ENCODE data around the gene OSBPL2.

The OSBPL2 gene

DNA sequence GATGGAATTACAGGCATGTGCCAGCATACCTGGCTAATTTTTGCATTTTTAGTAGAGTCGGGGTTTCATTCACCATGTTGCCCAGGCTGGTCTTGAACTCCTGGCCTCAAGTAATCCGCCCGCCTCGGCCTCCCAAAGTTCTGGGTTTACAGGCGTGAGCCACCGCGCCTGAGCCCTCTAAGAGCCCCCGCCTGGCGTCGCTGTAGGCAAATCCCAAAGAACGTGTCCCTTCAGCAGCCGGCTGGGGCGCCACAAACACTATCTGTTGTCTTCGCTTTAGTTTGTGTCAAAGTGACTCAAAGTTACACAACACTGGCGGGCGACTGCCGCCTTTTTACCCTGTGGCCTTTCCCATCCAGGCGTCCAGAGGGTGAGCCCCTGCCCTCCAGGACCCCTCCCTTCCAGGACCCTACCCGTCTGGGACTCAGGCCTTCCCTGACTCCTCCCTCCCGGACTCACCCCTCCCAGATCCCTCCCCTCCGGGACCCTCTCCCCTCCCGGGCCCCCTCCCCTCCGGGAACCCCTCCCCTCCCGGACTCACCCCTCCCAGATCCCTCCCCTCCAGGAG, 63.5 kb downstream of the OSBPL2 start:
- DNase-seq (ENCODE audit: low read depth) = peak; percentile 82

DNA sequence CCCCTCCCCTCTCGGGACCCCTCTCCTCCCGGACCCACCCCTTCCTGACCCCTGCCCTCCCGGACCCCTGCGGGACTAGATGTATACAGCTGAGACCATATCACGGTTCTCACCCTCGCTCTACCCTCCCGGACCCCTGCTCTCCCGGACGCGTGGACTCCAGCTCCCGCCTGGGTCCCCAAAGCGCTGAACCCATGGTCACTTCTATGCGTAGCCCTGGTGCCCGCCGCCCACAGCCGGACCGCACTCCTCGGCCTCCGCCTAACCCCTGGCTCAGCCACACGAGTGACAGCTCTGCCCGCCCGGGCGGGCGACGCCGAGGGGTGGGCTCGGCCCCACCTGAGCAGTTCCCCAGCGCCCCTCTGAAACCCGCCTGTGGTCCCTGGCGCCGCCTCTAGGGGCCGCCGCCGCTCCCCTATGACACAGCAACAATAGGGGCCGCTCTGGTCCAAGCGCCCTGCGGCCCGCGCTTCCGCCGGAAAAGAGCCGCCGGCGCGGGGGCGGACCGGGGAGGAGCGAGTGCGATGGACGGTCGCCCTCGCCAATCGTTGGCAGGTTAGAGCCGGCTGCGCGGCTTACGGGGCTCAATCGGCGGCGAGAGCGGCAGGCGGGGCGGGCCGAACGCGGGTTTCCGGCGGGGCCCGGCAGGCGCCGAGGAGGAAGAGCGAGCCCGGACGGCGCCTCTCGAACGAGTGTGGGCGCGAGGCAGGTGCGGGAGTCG, 64.2 kb downstream of the OSBPL2 start, which contains the start of gene ADRM1:
ADRM1 (plus strand) TSS at position 657 of the 721 bp plus-strand sequence. CDS start 572 bp downstream, outside the sequence.
- DNase-seq (ENCODE audit: low read depth) = peak; percentile 97

DNA sequence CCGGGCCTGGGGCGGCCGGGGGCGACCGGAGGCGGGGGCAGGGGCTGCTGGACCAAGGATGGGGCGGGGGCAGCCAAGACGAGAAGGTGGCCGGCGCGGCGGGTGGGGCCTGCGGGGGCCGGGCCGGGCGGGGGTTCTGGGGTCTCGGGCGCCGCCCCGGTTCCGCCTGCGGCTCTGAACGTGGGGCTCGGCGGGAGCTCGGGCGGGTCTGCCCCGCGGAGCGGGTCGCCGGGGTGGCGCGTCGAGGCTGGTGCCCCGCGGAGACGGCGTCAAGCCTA, 64.7 kb downstream of the OSBPL2 start:
- DNase-seq (ENCODE audit: low read depth) = no peak

DNA sequence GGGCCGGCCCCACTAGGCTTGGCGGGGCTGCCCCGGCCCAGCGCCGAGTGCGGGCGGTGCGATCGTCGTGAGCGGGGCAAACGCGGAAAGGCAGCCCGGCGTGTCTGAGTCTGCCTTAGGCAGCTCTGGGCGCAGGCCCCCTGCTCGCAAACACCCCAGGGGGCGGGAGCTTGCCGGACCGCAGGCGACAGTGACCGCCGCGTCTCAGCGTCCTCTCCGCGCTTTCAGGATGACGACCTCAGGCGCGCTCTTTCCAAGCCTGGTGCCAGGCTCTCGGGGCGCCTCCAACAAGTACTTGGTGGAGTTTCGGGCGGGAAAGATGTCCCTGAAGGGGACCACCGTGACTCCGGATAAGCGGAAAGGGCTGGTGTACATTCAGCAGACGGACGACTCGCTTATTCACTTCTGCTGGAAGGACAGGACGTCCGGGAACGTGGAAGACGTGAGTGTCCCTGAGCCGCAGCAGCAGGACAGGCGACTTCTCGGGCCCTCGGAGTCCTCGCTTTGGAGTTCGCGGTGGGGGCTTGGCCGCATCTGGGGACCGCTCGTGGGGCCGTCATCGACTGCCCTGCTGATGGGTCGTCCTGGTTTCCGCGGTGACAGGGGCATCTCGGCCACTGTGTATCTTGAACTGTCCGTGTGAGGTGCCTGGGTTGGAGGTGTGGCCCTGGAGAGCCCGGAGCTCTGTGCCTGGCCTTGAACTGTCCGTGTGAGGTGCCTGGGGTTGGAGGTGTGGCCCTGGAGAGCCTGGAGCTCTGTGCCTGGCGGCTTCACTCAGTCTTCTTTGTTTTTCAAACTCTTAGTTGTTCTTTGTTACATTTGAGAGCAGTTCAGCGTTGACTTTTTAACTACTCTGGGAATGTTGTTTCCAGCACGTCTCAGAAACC, 65.3 kb downstream of the OSBPL2 start:
- no peak for DNase-seq (ENCODE audit: low read depth)

DNA sequence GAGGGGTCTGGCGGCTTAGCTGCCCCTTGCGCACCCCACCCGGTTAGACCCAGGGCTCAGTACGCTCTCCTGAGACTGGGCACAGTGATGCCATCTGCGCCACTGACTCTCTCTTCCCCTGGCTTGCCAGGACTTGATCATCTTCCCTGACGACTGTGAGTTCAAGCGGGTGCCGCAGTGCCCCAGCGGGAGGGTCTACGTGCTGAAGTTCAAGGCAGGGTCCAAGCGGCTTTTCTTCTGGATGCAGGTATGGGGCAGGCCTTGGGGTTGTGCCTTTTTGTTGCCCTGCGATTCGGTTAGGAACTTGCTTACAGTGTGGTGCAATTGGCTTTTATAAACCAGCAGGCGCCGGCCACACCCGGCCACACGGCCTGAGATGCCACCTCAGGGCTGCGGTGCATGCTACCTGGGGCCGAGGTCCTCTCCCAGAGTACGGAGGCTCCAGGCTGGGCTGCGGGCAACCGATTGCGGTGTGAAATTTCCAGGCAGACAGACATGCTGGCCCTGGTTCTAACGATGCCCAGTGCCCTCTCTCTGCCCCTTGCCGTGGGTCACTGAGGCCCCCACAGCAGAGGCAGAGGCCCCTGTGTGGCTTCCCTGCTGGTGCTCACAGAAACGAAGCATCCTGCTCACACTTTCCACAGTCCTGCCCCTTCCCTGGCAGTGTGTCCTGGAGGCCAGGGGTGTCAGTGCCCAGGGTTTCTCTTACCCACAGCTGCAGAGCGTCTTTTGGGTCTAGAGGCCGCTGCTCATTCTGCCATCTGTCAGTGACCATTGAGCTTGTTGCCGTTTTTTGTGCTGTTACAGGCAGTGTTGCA, 66.2 kb downstream of the OSBPL2 start:
- DNase-seq (ENCODE audit: low read depth) = no peak

DNA sequence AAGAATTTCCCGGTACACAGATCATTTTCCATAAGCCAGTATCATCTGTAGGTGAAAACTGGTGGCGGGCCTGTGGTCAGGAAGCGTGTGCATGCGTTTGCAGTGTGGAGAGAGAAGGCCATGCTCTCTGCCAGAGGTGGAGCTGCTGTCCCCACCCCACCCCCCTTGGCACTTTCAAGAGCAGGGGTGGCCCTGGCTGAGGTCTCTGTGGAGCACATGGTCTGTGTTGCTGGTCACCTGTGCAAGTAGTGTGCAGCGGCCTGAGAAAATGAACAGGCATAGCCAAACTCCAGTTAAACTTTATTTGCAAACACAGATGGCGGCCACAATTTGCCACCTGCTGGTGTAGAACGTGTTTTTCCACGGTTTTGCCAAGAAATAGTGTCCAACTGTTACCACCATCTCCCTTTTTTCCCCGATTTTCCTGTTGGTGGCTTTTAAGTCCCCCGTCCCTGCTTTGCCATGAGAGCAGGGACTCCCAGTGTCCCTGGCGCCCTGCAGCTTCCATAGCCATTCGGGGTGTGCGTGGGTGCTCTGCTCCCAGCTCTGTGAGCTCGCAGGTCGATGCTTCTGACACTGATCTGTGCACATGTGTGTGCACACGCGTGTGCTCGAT, 66.9 kb downstream of the OSBPL2 start:
- DNase-seq (ENCODE audit: low read depth) = no peak

DNA sequence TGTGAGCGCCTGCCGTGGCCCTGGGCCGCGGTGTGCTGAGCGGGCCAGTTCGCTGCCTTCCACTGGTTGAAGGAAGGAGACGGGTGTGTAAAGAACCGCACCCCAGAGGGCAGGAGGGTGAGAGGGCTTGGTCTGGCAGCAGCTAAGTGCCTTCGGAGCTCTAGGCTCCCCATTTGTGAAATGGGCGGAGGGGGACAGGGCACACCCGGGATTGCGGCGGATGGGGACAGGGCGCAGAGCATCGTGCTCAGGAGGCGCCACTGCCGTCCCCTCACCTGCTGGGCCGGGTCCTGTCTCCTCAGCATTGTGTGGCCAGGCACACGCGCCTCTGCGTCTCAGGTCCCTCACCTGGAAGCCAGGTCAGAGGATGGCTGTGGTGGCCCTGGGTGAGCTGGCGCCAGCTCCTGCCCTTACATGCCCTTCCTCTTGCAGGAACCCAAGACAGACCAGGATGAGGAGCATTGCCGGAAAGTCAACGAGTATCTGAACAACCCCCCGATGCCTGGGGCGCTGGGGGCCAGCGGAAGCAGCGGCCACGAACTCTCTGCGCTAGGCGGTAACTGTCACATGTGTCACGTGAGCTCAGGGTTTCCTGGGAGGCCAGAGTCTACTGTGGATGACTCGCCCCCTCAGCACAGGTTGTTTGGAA, 67.6 kb downstream of the OSBPL2 start:
- no peak for DNase-seq (ENCODE audit: low read depth)

DNA sequence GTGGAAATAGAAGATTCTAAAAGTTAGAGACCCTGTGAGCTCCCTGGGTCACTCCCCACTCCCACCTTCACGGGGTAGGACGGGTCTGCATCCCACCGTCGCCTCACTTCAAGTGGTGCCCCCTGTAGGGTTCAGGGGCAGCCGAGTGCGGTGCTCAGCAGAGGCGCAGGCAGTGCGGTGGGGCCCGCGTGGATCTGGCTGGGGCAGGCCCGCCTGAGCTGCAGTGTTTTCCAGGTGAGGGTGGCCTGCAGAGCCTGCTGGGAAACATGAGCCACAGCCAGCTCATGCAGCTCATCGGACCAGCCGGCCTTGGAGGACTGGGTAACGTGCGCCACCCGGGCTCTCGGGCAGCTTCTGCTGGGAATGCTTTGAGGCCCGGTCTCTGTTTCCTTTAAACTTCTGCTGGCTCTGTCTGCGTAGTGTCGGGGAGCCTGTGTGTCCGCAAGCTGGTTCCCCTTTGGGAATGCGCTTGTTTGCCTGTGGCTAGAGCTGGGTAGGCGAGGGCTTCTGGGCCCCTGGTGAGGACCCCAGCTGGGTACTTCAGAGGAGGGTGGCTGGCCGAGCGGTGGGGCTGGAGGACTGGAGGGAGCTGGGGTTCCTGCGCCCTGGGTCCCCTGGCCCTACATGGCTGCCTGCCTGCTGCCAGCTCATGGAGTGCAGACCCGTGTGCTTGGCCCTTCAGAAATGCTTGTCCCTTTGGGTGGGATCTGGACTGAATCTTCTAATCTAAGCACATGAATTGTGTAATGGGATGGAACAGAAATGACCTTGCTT, 68.3 kb downstream of the OSBPL2 start:
- no peak for DNase-seq (ENCODE audit: low read depth)

DNA sequence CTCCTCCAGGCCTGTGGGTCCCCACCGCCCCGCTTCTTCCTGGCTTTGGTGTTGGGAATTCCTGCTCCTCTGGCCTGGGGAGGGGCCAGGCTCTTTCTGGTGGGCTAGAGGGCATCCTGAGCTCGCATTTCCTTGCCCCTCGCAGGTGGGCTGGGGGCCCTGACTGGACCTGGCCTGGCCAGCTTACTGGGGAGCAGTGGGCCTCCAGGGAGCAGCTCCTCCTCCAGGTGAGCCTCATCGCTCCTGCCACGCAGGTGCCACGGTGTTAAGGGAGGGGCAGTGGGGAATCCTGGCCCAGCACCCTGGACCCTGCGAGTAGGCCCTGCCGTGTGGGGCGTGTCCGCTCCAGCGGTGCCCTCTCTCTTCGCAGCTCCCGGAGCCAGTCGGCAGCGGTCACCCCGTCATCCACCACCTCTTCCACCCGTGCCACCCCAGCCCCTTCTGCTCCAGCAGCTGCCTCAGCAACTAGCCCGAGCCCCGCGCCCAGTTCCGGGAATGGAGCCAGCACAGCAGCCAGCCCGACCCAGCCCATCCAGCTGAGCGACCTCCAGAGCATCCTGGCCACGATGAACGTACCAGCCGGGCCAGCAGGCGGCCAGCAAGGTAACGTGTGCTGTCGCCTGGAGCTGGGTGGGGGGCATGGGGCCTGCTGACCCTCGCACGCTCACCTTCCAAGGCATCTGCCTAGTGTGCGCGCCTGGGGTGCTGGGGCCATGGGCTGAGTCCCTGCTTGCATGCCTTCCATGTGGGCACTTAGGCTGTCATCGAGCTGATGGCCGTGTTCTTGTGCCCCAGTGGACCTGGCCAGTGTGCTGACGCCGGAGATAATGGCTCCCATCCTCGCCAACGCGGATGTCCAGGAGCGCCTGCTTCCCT, 69.1 kb downstream of the OSBPL2 start:
- no peak for DNase-seq (ENCODE audit: low read depth)

DNA sequence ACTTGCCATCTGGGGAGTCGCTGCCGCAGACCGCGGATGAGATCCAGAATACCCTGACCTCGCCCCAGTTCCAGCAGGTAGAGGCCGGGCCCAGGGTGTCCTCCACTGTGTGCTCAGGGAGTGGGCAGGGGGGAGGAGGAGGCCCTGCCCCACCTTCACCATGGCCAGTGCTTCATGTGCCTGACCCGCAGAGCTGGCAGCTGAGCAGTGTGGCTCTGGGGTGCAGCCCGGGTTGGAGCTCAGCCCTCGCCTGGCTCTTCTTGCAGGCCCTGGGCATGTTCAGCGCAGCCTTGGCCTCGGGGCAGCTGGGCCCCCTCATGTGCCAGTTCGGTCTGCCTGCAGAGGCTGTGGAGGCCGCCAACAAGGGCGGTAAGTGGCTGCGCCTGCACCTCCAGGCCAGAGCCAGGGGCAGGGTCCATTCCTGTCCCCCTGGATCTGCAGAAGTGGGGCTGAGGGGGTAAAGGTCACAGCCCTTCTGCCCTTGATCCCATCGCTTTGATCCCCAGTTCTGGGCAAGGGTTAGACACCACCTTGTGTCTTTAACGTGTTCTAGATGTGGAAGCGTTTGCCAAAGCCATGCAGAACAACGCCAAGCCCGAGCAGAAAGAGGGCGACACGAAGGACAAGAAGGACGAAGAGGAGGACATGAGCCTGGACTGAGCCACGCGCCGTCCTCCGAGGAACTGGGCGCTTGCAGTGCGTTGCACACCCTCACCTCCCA, 69.9 kb downstream of the OSBPL2 start:
- DNase-seq (ENCODE audit: low read depth) = no peak

DNA sequence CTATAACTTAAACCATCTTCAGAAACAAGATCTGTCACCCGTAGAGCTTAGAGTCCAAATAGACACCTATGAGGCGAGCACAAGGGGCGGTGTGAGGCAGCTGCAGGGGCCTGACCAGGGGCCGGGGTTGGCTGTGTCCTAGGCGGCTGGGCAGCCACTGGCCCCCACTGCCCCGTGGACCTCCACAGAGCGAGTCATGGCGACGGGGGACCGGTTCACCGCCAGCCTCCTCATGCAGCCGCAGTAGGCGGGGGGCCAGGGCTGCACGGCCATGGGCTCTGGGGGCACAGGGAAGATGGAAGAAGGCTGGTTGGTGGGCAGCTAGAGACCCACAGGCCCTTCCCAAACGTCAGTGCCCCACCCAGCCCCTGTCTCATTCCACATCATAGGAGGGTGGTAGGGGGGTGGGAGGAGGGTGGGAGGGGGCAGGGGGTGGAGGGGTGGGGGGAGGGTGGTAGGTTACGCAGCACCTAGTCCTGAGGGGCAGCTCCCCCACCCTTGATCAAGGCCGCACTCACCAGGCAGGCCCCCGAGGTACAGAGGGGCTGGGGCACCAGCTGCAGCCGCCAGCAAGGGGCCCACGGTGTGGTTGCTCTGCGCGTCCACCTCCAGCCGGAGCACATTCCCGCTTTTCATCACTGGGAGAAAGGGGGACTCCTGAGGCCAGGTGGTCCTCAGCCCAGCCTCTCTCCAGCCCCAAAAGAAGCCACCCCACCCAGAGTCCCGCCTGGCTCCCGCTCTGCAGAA, 71.0 kb downstream of the OSBPL2 start:
- DNase-seq (ENCODE audit: low read depth) = no peak

DNA sequence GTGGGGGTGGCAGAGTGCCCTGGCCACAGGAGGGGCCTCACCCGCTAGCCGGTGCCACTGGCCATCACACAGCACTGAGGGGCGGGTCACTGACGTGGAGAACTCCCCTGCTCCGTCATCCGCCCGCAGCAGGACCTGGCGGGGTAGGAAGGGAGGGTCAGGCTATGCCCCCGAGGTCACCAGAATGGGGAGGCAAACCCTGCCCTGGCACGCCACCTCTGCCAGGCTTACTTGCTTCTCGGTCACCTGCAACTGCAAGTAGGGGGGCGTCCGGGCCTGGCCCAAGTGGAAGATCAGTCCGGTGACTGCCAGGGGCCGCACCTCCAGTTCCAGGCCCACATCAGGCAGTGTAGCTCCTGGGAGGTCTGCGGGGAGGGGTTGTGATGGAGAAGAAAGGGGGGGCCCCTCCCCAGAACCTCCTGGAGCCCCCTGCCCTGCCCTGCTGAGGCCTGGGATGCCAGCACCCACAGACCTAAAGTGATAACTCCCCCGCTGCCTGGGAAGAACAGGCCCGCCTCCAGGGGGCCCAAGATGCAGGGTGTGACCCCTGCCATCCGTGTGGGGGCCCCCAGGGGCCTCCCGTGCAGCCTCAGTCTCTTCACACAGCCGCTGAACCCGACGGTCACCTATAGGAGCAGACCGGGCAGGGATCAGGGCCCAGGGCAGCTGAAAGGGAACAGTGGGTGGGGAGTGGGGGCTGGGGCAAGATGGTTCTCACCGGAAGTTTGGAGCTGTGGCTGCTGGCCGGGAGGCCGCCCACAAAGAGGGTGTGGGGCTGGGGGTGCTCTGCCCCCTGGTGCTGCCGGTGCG, 71.8 kb downstream of the OSBPL2 start:
- DNase-seq (ENCODE audit: low read depth) = no peak

DNA sequence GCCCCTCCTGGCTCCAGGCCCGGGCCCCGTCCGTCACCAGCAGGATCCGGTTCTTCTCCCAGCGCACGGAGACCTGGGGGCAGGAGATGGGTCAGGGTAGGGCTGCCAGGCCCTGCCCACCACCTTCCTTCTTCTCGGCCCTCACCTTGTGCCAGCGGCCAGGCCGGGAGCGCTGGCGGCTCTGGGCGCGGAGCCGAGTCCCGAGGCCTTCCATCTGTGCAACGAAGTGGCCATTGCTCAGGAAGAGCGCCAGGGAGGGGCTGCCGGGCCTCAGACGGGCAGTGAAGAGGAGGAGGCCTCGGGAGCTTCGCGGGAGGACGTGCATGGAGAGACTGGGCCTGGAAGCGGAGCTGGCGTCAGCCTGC, 72.4 kb downstream of the OSBPL2 start:
- no peak for DNase-seq (ENCODE audit: low read depth)

DNA sequence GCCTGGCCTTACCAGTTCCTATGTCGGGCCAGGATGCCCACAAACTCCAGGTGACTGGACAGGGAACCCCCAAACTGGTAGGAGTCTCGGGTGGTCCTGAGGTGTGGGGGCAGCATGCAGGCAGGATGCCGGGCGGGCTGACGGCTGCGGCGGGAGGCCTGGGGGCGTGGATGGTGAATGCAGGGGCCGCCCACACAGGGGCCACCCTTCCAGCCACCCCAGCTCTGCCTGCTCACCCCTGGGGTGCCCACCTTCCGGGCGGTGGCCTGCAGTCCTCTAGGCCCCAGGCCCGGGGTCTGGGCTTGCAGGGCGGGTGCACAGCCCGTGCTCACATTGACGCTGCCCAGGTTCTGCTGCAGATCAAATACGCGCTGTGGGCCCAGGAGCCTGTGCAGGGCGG, 72.8 kb downstream of the OSBPL2 start:
- DNase-seq (ENCODE audit: low read depth) = no peak

DNA sequence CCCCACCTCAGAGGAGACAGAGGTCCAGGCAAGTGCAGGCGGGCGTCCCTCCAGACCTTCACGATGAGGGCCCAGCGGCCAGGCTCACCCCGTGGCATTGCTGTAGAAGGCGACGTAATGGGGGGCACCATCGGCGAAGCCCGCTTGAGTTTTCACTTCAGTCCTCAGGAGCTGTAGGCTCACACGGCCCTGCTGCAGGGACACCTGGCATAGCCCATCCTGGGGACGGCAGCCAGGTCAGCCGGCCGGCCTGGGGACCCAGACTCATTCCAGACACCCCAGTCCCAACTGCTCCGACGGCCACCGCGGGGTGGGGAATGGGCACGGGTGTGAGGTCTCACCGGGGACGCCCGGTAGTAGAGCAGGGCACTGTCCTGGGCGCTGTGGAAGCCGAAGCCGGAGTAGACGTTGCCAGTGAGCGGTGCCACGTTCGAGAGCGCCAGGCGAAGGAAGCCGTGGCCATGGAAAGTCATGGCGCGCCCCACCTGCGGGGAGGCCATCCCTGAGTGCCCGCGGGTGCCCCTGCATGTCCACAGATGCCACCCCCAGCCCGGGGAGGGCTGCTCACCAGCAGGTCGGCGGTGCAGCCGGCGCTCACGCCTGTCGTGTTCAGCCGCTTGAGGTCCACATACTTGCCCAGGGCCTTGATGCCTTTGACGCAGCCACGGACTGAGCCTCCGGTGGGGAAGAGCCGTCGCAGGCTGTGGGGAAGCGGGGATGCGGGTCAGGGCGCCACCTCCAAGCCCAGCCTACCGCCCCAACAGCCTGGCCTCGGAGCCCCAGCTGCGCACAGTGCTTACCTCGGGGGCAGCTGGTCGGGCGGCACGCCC, 73.7 kb downstream of the OSBPL2 start:
- no peak for DNase-seq (ENCODE audit: low read depth)

DNA sequence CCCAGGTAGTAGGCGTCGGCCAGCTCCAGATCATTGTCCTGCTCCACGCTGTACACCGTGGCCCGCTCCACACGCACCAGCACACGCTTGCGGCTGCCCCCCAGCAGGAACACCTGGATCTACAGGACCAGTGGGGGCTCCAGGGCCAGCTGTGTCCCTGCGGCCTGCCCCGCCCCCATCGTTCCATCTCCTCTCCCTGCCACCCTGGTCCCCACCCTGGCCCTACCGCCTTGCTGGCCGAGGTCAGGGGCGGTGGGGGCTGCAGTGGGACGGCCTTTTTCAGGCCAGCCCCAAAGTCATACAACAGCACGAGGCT, 74.3 kb downstream of the OSBPL2 start:
- DNase-seq (ENCODE audit: low read depth) = no peak

DNA sequence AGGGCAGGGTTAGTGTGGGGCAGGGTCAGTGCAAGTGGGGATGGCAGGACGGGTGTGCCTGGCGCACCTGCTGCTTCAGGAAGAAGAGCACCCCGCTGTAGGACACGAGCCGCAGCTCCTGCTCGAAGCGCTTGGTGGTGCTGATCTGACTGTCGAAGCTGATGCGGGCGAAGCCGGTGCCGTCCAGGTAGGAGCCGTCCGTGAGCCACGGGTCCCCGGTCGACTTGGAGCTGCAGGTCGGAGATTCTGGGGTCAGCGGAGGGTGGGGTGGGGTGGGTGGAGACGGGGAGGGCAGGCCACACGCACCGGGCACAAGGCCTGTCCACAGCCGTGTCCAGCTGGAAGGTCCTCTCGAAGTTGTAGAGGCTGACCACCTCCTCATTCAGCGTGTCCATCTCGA, 74.7 kb downstream of the OSBPL2 start:
- DNase-seq (ENCODE audit: low read depth) = no peak
